Vagina (tissue), 2 donors: ENCODE measurements around the gene PLCB1. TPM values are rescaled to one million over a fixed set of nuclear protein-coding genes. Genes with fewer than 3 reads are reported as not detected.

Experiments used
- DNase-seq, 2 donors: peaks; one replicate each; pipeline ENCODE4 v3.0.0-alpha.2; 2017; ENCODE audit errors: extremely low spot score in 2 of 2
- H3K27ac ChIP-seq: fragments of 200-600 bp; sonication (generic); one replicate; pipeline ENCODE4 v1.5.1; 2019
- H3K27me3 ChIP-seq: fragments of 200-600 bp; sonication (generic); one replicate; pipeline ENCODE4 v1.5.1; 2019
- H3K36me3 ChIP-seq, 2 donors: fragments of 200-600 bp; sonication (generic); one replicate each; pipeline ENCODE4 v1.5.1; 2017 to 2019
- H3K4me1 ChIP-seq: fragments of 200-600 bp; sonication (generic); one replicate; pipeline ENCODE4 v1.5.1; 2019
- H3K4me3 ChIP-seq, 2 donors: fragments of 200-600 bp; sonication (generic); 1 replicate in 1 of 2; 2 replicates in 1 of 2; pipeline ENCODE4 v1.5.1; 2016 to 2019
- H3K9me3 ChIP-seq: fragments of 200-600 bp; sonication (generic); one replicate; pipeline ENCODE4 v1.5.1; 2019
- POLR2A ChIP-seq, 2 donors: fragments of 450-650 bp; IDR thresholded peaks; one replicate each; pipeline ENCODE4 v1.6.1; 2017; ENCODE audit warnings: antibody characterized with exemption in 2 of 2, mild to moderate bottlenecking in 2 of 2, moderate library complexity in 2 of 2
- POLR2AphosphoS5 ChIP-seq, 2 donors: sonication (generic); formaldehyde crosslinking; IDR thresholded peaks; one replicate each; pipeline ENCODE4 v1.9.0; 2017; ENCODE audit warnings: antibody characterized with exemption in 2 of 2, mild to moderate bottlenecking in 2 of 2, low read depth in 1 of 2; ENCODE audit not compliant: insufficient read depth in 1 of 2
- intact Hi-C: fragments of 100-400 bp; cut with DNase I; formaldehyde crosslinking; loops from one replicate; pipeline ENCODE4 v1.15.1; 2023
- total RNA-seq: library from RNA; depleted of rRNA; stranded (reverse); fragments of >200 nt; gene quantifications from one replicate; pipeline ENCODE4 v1.2.3, GENCODE V29; 2016
- TF ChIP-seq, protein P1 (sequence below), 3 experiments: fragments of 450-650 bp in 2 of 3; fragments of 200-600 bp in 1 of 3; sonication (generic) in 1 of 3; IDR thresholded peaks; one replicate each; pipeline ENCODE4 v1.5.1; 2017 to 2019; ENCODE audit warnings: antibody characterized with exemption in 3 of 3, mild to moderate bottlenecking in 2 of 3, moderate library complexity in 2 of 3

The PLCB1 gene
- total RNA-seq, 1 donor from 2014 or later = 32.4 TPM

- H3K9me3 ChIP-seq = no peaks in the 10 kb centered on the region
- intact Hi-C loops = no loop called here
Observed at GRCh38 chr20:8545212-8545611, 413.1 kb downstream of the PLCB1 start.

DNA sequence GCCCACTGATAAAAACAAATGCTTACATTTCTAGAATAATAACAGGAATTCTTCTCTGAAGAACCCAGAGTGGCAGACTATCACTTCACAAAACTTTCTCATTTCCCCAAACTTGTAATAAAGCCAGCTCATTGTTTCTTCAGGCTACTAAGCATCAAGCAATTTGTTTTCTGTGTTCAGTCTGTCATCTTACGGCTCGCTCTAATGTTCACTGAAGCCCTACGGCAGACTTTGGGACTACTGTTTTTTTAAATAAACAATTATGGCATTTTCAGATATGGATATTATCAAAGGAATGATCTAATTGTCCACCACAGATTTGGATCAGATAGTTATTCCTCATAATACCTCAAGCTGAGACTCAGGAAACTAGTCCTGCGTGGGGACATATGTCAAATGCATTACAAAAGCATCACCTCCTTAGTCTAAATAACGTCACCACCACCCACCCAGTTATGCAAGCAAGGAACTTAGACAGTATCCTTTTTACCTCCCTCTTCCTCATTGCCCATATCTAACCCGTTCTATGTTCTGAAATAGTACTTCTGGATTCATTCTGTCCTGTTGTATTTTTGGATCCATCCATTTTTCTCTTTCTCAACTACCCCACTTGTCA, 415.1 kb downstream of the PLCB1 start:
- Histone ChIP-seq H3K27ac (no peak overlapping the region), H3K36me3 (no peaks in the 10 kb centered on the region), H3K4me1 (no peaks in the 10 kb centered on the region), H3K9me3 (no peaks in the 10 kb centered on the region), H3K27me3 (no peaks in the 10 kb centered on the region), H3K4me3 (no peak overlapping the region)
- no peak for TF ChIP-seq POLR2AphosphoS5 (IDR thresholded peaks at IDR 0.05; ENCODE audit: insufficient read depth in 1 of 2, low read depth in 1 of 2)
- no peak for TF ChIP-seq POLR2A (IDR thresholded peaks at IDR 0.05)
- TF ChIP-seq, protein P1, sequence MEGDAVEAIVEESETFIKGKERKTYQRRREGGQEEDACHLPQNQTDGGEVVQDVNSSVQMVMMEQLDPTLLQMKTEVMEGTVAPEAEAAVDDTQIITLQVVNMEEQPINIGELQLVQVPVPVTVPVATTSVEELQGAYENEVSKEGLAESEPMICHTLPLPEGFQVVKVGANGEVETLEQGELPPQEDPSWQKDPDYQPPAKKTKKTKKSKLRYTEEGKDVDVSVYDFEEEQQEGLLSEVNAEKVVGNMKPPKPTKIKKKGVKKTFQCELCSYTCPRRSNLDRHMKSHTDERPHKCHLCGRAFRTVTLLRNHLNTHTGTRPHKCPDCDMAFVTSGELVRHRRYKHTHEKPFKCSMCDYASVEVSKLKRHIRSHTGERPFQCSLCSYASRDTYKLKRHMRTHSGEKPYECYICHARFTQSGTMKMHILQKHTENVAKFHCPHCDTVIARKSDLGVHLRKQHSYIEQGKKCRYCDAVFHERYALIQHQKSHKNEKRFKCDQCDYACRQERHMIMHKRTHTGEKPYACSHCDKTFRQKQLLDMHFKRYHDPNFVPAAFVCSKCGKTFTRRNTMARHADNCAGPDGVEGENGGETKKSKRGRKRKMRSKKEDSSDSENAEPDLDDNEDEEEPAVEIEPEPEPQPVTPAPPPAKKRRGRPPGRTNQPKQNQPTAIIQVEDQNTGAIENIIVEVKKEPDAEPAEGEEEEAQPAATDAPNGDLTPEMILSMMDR (IDR thresholded peaks at IDR 0.05) = no peak
- intact Hi-C loops = no loop called here
- no peak for DNase-seq

More at GRCh38 chr20:8545212-8545611, 413.1 kb downstream of the PLCB1 start:
- TF ChIP-seq, protein P1 (IDR thresholded peaks at IDR 0.05) = no peak
- no peak for TF ChIP-seq POLR2A (IDR thresholded peaks at IDR 0.05)
- no peak for TF ChIP-seq POLR2AphosphoS5 (IDR thresholded peaks at IDR 0.05; ENCODE audit: insufficient read depth in 1 of 2, low read depth in 1 of 2)
- H3K27ac ChIP-seq = no peak overlapping the region
- no peaks in the 10 kb centered on the region for H3K4me1 ChIP-seq
- H3K27me3 ChIP-seq = no peaks in the 10 kb centered on the region
- no peak overlapping the region for H3K4me3 ChIP-seq
- DNase-seq = no peak
- no peaks in the 10 kb centered on the region for H3K36me3 ChIP-seq

GRCh38 chr20:8547968-8548588, 416.0 kb downstream of the PLCB1 start:
- no peak overlapping the region for H3K4me3 ChIP-seq
- no peak for DNase-seq
- no peak overlapping the region for H3K27ac ChIP-seq
- no peaks in the 10 kb centered on the region for H3K9me3 ChIP-seq
- no peaks in the 10 kb centered on the region for H3K4me1 ChIP-seq
- no peak for TF ChIP-seq POLR2A (IDR thresholded peaks at IDR 0.05)
- TF ChIP-seq, protein P1 (IDR thresholded peaks at IDR 0.05) = no peak
- TF ChIP-seq POLR2AphosphoS5 (IDR thresholded peaks at IDR 0.05; ENCODE audit: insufficient read depth in 1 of 2, low read depth in 1 of 2) = no peak
- intact Hi-C loops = no loop called here
- no peaks in the 10 kb centered on the region for H3K27me3 ChIP-seq
- no peaks in the 10 kb centered on the region for H3K36me3 ChIP-seq

DNA sequence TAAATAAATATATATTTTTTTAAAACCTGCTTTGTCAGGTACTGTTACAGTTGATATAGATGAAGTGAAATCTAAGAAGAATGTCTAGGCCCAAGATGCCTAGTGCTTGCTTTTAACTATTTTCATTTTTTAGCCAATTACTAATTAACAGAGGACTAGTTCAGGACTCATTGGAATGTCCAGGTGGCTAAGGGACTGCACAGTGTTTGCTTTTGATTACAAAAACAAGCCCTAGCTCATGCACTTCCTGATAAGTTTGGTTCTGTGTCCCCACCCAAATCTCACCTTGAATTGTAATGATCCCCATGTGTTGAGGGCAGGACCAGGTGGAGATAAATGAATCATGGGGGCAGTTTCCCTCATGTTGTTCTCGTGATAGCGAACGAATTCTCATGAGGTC, 417.1 kb downstream of the PLCB1 start:
- H3K4me1 ChIP-seq = no peaks in the 10 kb centered on the region
- no peak overlapping the region for H3K4me3 ChIP-seq
- H3K36me3 ChIP-seq = no peaks in the 10 kb centered on the region
- no peaks in the 10 kb centered on the region for H3K9me3 ChIP-seq
- H3K27me3 ChIP-seq = no peaks in the 10 kb centered on the region
- no peak overlapping the region for H3K27ac ChIP-seq
- TF ChIP-seq, protein P1 (IDR thresholded peaks at IDR 0.05) = no peak
- TF ChIP-seq POLR2AphosphoS5 (IDR thresholded peaks at IDR 0.05; ENCODE audit: insufficient read depth in 1 of 2, low read depth in 1 of 2) (no peak), POLR2A (IDR thresholded peaks at IDR 0.05) (no peak)
- DNase-seq = no peak
- intact Hi-C loops = no loop called here

DNA sequence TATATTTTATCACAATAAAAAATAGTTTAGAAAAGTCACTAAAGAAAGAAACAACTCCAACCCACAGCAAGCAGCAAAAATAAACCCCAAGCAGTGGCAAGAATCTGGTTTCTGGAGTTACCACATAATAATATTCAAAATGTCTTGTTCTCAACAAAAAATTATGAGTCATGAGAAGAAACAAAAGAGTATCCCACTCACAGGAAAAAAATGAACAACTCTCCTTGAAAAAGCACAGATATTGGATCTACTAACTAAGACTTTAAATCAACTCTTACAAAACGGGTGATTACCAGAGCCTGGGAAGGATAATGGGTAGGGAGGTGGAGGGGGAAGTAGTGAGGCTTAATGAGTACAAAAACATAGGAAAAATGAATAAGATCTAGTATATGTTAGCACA, 425.6 kb downstream of the PLCB1 start:
- Histone ChIP-seq H3K4me3 (no peak overlapping the region), H3K27ac (no peak overlapping the region), H3K36me3 (no peaks in the 10 kb centered on the region), H3K4me1 (no peaks in the 10 kb centered on the region), H3K27me3 (no peaks in the 10 kb centered on the region), H3K9me3 (no peaks in the 10 kb centered on the region)
- TF ChIP-seq POLR2A (IDR thresholded peaks at IDR 0.05) (no peak), POLR2AphosphoS5 (IDR thresholded peaks at IDR 0.05; ENCODE audit: insufficient read depth in 1 of 2, low read depth in 1 of 2) (no peak)
- TF ChIP-seq, protein P1 (IDR thresholded peaks at IDR 0.05) = no peak
- DNase-seq = no peak
- intact Hi-C loops = no loop called here
